NCI-H2029 (cell line): ENCODE data around the gene CAMKMT.

Experiments used
- DNase-seq: peaks from one replicate; lab custom pipeline; 2025; lab: John Stamatoyannopoulos, UW

The CAMKMT gene

DNA sequence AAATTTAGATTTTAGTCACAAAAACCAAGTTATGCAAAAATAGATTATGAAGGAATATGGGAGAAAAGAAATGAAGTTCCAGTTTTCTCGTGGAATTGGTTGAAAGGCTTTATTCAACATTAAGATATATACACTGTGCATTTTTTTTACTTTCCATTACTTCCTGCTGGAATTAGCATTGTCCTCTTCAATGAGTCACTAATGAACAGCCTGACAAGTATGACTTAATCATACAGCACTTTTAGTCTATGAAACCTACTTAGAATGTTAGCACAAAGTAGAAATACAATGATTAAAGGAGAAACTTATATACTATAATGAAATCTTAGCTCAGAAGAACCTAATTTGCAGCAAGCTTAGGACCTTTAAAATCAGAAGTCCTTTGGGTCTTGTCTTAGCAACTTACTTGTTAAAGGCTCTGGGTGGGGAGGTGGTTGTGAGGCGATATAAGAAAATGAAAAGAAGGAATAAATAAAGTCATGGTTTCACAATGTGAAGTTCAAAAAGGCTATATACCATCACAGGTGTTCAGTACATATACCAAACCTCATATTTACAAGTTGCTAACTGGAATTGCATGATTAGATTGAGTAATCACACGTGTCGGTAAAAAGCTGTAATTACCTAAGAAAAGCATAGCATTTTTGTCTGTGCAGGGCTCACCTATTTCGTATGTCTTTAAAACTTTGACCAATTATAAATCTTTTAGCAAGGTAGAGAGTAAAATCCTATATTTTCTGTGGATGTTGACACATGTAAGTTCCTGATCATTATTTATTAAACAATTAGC is 236.8 kb downstream of the CAMKMT start:
- no peak for DNase-seq

DNA sequence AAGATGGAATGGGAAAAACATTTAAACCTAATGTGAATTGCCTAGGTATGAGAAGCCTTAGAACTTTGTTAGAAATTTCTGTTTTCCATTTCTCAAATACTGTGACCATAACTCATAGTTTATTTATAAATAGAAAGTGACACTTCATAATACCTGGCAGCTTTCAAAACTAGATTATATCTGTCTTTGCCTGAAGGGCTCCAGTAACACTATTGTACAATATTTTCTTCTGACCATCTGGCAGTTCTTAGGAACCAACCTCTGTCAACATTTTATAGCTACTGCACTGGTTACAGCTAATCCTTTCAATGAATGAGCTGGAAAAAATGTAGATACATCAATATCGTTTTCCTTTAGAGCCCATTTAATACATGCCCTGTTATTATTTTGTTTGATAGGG is 237.4 kb downstream of the CAMKMT start:
- no peak for DNase-seq

- DNase-seq, result no peak
These were observed 240.7 kb downstream of the CAMKMT start for GRCh38 chr2:44602446-44602845.

GRCh38 chr2:44605511-44605910 is 243.8 kb downstream of the CAMKMT start:
- no peak for DNase-seq

- no peak for DNase-seq
These were observed 250.5 kb downstream of the CAMKMT start for GRCh38 chr2:44612276-44612675.

DNA sequence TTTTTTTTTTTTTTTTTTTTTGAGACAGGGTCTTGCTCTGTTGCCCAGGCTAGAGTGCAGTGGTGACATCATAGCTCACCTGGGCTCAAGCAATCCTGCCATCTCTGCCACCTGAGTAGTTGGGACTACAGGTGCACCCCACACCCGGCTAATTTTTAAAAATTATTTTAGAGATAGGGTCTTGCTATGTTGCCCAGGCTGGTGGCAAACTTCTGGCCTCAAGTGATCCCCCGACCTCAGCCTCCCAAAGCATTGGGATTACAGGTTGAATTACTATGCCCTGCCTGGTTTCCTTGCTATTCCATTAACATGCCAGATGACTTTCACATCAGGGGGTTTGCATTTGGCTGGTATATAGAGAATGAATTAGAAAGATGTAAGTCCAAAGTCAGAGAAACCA is 253.2 kb downstream of the CAMKMT start:
- DNase-seq, result no peak

DNA sequence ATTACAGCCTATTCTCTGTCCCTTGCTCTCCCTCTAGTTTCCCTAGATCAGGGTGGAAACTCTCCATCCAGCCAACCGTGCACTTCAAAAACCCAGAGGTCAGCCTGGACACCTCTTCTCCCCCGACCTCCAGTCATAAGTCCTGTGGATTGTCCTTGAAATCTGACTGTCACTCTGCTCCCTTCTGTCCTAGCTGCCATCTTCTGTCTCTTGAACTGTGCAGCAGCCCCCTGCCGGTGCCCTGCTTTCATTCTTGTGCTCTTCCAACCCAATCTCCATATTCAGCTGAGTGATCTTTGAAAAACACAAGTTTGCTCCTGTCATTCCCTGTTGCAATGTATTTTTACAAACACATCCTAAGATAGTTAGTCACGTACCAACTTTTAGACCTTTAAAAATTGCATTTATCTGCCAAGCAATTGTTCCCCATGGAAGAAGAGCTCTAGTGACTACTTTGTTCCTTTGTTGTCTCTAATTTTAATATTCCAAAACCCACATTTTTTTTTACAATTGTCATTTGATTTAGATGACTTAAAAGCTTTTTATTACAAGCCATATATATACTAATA is 254.3 kb downstream of the CAMKMT start:
- no peak for DNase-seq

DNA sequence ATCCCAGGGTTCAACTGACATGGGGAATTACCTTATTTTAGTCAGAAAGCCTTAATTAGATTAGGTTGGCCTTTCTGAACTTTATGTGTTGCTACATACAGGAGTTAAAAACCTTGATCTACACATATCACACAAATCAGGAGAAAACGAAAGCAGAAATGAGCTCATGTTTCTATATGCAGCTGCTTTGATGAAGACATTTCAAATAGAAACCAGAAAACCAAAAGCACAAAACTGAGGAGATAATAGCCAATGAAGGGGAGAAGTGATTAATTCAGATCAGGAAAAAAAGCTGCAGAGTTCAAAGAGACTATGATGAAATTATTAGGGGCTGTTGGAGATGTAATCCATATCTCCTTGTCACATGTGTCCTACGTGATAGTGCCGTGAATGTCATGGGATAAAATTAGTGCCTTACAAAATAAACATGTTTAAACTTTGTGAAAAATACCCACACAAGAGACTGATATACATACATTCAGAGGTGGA is 255.0 kb downstream of the CAMKMT start:
- no peak for DNase-seq

GRCh38 chr2:44618251-44619023 is 256.7 kb downstream of the CAMKMT start:
- DNase-seq, result no peak

DNA sequence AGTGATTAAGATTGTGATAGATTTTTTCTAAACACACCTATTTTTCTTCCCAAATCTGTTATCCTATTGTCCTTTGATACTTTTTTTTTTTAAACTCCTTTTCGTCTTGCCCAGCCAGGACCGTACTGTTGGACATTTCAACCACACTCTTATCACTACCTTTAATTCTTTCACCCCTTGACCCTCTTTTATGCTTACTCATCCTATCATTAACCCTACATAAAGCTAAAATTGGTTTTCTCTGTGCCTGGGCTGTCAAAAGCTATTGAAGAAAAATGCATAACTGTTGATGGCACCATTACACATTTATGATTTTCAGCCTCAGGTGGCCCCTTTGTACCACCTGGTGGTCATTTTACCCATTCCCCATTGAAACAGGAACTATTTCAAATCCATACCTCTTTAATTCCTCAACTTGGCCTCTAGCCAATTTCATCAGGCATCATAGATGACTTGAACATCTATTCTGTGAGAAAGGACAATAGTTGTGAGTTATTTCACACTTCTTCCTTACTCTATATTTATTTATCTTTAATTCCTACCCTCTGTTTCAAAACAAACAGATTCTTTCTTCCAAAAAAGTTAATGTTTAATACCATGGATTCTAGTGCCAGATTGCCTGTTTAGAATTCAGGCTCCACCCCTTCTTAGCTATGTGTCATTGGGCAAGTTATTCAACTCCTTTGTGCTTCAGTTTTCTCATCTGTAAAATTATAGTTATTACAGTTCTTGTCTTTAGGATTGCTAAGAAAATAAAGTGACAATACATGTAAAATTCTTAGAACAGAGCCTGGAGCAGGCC is 258.6 kb downstream of the CAMKMT start:
- DNase-seq, result no peak

DNA sequence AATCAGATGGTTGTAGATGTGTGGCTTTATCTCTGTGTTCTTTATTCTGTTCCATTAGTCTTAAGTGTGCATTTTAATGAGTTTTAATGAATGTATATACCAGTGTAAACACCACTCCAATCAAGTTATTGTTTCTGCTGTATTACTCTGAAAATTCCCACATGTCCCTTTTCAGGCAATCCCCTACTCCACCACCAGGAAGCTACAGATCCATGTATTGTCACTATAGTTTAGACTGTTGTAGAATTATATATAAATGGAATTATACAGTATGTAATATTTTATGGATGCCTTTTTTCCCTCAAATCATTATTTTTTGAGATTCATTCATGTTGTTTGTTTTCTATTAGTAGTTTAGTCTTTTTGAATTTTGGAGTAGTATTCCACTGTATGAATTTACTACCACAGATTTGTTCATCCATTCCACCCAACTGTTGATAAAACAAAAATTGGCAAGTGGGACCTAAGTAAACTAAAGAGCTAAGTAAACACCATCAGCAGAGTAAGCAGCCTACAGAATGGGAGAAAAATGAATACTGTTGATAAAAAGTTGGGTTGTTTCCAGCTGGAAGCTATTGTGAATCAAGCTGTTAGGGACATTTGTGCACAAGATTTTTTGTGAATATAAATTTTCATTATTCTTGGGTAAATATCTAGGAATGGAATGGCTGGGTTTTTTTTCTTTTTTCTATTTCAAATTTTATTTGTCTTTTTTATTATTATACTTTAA is 262.0 kb downstream of the CAMKMT start:
- no peak for DNase-seq

- DNase-seq, result no peak
These were observed 266.6 kb downstream of the CAMKMT start for GRCh38 chr2:44628297-44628696.

- DNase-seq, result no peak
These were observed 271.4 kb downstream of the CAMKMT start for GRCh38 chr2:44632931-44633689.

DNA sequence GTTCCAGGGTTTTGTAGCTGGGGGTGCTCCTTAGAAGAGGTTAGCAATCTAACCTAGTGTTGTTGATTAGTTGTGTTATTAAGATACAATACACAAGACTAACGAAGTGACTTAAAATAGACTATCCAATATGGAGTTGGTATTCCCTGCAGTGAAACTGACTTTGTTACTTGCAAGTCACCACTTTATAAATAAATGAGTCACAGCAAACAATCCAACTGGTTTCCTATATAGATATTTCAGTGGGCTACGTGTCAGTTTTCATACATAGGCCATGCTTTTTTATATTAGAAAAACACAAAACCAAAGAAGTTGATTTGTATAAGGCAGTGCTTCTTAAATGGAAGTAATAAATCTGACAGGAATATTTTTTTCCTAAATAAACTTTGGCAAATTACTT is 274.0 kb downstream of the CAMKMT start:
- no peak for DNase-seq

DNA sequence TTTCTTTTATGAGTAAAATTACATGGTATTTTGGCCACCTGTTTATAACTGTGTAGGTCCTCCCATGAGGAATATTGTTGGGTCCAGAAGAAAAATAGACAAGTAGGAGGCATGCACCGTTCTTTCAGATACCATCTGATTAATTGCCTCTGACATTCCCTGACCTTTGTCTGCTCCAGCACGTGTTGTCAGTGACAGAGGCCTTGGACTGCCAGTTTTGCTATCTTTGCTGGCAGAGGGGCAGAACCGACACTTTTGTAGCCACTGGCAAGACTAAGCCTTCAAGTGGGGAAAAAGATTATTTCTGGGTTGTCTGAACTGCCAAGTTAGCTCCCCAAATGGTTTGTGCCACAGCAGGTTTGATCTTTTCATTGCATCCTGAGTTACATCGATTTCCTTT is 276.9 kb downstream of the CAMKMT start:
- DNase-seq, result no peak

DNA sequence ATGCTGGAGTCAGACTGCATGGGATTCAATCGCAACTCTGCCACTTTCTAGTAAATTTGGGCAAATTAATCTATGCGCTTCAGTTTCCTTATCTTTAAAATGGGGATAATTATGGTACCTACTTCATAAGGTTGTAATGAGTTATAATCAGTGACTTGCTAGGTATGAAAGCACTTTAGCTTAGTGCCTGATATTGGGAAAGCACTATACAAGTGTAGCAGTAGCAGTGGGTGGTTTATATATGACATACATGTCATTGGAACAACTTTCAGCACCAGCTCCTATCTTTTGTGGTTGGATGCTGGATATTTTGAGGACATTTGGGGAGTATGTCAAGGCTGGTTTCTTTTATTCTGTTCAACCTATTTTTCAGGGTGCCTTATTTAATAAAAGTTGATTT is 277.7 kb downstream of the CAMKMT start:
- no peak for DNase-seq

- peak; percentile 45 for DNase-seq
These were observed 280.5 kb downstream of the CAMKMT start for GRCh38 chr2:44642123-44642857.

GRCh38 chr2:44645937-44646336 is 284.2 kb downstream of the CAMKMT start:
- no peak for DNase-seq

DNA sequence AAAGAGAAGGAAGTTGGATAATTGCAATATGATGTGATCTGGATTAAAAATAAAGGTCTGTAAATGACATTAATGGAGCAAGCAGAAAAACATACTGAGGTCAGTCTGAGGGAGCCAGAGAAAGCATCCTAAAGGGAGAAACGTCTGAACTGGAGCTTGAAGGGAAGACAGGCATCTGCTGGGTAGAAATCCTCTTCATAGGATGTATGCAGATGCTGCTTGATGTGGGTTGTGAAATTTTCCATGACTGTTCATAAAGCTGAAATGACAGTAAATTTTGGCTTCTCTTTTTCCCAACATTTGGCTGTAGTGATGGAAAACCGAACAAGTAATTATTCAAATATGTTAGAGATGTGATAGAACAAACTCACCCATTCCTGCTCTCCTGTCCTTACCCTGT is 287.6 kb downstream of the CAMKMT start:
- DNase-seq, result no peak

- no peak for DNase-seq
These were observed 289.0 kb downstream of the CAMKMT start for GRCh38 chr2:44650796-44651195.
